RPMI7951 (cell line): Measurements from ENCODE around the gene TSC2. TPM values are rescaled to one million over a fixed set of nuclear protein-coding genes. Genes with fewer than 3 reads are reported as not detected.
"Not testable (repeated sequence)": the region's sequence is repeated elsewhere in the genome, so short reads cannot be mapped to it uniquely, and the experiment has no call there.

Source experiments
- DNase-seq: peaks from one replicate; pipeline ENCODE4 v3.0.0-alpha.2; 2012; ENCODE audit warnings: low read depth
- total RNA-seq: library from RNA; depleted of rRNA; stranded (reverse); fragments of >200 nt; shearing (Covaris generic); gene quantifications from 2 replicates; pipeline ENCODE4 v1.2.3, GENCODE V29; 2014

The TSC2 gene
- total RNA-seq, 1 experiment from 2014 or later = 19.0 TPM

DNA sequence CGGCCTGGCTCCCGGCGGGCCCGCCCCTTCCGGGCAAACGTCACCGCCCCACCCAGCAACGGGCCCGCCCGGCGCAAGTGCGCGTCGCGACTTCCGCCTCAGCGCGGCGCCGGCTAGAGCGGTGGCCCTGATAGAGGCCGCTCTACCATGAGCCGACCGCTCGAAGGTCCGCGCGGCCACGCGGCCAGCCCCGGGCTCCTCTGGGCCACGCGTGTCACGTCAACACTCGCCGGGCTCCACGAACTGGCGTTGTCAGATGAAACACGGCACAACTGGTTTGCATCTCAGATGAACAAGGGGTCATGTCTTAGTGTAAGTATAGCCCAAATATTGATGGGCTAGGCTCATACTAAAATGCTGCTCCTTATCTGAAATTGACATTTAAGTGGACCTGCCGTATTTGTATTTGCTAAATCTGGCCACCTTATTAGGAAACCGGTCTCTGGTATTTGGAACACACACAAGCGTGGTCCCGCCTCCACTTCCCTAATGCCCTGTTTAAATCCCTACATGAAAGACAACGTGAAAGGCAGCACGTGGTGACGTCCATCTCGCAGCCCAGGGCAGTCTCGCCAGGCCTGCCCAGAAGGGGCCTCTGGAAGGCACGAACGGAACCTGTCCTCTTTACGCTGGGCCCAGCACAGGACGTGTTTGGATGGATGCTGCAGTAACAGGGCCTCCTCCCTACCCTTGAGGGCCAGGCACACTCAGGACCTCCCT, 37.8 kb upstream of the TSC2 start, which contains the start of gene ZNF598:
Gene ZNF598, minus strand, starts transcription at position 31 of the 720 bp plus-strand sequence.
- peak; percentile 89 for DNase-seq

DNA sequence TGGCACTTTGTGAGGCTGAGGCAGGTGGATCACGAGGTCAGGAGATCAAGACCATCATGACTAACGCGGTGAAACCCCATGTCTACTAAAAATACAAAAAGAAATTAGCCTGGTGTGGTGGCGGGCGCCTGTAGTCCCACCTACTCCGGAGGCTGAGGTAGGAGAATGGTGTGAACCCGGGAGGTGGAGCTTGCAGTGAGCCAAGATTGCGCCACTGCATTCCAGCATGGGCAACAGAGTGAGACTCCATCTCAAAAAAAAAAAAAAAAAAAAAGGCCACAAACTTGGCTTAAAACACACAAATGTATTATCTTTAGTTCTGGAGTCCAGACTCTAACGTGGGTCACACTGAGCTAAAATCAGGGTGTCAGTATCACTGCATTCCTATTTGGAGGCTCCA, 36.1 kb upstream of the TSC2 start:
- not testable (repeated sequence) for DNase-seq

DNA sequence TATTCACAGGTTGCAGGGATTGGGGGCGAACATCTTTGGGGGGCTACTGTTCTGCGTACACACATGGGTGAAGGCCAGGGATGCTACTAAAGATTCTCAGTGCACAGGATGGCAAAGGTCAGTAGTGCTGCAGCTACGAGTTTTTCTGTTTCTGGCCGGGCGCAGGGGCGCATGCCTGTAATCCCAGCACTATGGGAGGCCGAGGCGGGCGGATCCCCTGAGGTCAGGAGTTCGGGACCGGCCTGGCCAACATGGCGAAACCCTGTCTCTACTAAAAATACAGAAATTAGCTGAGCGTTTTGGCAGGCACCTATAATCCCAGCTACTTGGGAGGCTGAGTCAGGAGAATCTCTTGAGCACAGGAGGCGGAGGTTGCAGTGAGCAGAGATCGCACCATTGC, 34.3 kb upstream of the TSC2 start:
- no peak for DNase-seq

DNA sequence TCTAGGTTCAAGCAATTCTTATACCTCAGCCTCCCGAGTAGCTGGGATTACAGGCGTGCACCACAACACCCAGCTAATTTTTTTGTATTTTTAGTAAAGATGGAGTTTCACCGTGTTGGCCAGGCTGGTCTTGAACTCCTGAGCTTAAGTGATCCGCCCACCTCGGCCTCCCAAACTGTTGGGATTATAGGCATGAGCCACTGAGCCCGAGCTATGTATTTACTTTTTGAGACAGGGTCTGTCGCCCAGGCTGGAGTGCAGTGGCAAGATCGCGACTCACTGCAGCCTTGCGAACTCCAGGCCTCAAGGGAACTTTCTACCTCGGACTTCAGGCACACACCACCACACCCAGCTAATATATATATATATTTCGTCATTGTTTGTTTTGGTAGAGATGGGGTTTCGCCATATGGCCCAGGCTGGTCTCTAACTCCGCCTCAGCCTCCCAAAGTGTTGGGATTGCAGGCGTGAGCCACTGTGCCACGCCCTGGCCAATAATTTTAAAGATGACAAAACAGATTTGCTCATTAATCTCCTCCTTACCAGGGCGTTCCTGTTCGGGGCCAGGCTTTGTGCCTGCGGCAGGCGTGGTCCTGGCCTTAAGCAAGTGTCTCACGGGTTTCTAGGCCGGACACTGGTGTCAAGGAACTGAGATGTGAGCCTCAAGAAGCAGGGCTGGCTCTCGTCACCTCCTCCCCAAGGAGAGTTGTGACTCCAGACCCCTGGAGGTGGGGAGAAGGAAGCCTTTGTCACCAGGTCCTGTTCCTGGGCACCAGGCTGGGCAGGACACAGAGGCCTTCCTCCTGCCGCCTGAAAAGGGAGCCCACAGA, 32.5 kb upstream of the TSC2 start:
- no peak for DNase-seq

DNA sequence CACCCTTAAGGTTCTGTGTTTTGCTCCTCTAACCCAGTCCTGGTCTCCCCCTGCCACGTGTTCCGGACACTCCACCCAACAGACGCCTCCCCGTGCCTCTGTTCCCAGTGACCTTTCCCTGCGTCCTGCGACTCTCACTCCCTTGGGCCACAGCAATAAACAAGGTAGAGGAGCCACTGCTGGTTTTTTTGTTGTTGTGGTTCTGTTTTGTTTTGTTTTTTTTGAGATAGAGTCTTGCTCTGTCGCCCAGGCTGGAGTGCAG, 31.9 kb upstream of the TSC2 start:
- DNase-seq = no peak

DNA sequence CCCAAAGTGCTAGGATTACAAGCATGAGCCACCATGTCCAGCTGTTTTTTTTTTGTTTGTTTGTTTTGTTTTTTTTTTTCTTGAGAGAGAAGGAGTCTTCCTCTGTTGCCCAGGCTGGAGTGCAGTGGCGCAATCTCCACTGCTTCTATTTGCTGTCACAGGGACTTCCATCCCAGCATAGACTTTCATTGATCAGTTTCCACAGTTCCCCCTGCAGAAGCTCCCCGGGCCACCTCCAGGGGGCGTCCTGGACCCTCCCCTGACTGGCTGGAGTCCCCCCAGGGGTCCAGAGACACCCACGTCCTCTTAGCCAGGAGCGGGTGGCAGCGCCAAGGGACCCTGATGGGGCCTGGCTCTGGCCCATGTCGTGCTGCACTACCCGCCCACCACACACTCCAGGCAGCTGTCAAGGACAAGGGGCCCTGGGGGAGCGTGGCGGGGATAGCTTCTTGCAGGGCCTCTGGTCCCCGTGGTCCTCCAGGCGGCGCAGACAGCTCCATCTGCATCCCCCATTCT, 31.3 kb upstream of the TSC2 start:
- no peak for DNase-seq

DNA sequence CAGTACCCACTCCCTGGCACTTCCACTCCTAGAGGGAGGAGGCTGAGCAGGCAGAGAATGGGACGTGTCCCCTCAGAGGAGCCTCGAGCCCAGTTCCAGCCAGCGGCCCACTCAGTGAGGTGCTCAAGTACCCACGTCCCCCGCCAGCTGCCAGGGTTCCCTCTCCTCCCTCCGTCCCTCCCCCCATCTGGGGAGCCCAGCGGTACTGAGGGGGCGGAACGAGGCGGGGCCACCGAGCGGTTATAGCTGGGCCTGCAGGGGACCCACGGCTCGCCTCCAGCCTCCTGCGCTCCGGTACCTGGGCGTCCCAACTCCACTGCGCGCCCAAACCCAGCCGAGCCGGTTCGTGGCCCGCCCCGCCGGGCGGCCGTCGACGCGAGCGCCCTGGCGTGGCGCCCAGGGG, 28.3 kb upstream of the TSC2 start, which contains the start of gene NPW:
Gene NPW, plus strand, starts transcription at position 268 of the 403 bp plus-strand sequence.
- no peak for DNase-seq

DNA sequence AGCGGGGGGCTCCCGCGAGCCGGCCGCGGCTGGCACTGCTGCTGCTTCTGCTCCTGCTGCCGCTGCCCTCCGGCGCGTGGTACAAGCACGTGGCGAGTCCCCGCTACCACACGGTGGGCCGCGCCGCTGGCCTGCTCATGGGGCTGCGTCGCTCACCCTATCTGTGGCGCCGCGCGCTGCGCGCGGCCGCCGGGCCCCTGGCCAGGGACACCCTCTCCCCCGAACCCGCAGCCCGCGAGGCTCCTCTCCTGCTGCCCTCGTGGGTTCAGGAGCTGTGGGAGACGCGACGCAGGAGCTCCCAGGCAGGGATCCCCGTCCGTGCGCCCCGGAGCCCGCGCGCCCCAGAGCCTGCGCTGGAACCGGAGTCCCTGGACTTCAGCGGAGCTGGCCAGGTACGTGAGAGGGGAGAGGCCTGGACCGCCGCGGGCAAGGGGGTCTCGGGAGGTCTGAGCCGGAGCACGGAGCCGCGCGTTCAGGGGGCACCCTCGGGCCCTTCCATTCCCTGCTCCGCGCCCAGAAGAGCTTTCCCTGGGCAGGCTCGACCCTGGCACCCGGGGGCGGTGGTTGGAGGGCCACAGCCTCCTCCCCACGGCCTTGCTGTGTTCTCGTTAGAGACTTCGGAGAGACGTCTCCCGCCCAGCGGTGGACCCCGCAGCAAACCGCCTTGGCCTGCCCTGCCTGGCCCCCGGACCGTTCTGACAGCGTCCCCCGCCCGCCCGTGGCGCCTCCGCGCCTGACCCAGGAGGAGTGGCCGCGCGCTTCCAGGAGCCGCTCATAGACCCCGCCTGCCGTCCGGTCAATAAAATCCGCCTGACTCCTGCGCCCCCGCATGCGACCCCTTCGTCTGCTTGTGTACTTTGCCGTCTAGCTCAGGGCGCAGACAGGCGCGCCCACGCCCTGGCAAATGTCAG, 27.6 kb upstream of the TSC2 start:
- no peak for DNase-seq

DNA sequence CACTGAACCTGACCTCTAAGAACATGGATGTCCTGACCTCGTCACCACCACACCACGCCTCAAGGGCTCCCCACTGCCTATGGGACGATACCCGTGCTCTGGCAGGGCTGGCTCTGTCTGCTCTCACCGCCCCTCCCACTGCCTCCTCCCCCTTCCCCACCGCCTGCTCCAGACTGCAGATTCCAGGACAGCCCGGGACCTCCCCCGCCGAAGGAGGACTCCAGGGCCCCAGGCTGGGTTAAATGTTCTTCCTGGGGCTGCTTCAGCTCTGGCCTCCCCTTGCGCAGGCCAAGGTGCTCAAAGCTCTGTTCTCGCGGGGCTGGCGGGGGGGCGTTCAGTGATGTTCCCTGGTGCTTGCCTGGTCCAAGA, 25.1 kb upstream of the TSC2 start:
- DNase-seq = peak; percentile 73

DNA sequence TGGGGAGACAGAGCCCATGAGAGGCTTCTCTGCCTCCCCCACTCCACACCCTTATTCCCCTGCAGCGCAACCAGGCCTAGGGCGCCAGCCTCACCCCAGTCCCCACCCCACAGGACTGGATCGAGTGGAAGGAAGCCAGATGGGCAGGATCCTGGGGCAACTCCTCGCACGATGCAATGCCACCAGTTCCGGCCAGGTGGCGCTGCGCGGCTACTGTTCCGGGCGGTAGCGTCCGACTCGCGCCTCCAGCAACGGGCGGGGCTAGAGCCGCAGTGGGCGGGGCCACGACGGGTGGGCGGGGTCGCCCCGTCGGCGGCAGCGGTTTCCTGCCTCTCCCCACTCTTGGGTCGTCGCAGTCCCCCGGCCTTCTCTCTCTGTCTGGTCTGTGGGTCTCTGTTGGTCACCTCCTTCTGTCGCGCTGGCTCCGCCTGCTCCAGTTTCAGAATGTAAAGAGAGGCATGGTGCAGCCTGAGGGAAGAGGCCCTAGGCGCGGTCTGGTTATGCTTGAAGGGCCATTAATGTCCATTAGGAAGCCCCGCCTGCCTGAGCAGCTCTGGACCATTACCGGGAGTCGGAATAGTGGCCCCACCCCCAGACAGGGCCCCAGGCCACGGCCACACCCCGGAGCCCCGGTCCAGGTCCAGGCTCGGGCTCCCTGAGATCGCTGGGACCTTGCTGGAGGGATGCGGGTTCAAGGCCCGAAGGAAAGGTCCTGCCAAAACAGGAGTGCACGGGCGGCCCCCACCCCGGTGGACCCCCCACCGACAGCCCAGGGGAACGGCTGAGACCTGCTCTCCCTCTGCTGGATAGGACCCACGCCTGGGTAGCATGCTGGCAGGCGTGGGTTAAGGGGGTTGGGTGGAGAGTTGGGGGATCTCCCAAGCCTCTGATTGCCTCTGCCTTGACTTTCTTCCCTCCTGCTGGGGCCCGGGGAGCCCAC, 24.4 kb upstream of the TSC2 start:
- DNase-seq = peak; percentile 73

DNA sequence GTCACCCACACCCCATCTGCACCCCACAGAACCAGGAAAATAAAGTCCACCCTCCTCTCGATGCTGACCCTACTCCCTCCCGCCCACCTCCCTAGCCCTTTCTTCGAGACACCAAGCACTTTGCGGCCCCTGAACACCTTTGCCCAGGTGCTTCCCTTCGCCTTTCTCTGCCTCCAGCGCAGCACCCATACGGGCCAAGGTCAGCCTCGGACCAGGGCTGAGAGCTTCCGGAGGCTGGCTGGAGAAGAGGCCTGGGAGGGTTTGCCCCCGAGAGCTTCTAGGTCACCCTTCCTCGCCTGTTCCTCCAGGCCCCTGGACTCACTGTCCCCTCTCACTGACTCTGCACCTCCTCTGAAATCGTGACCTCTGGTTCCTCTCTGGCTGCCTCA, 23.8 kb upstream of the TSC2 start:
- no peak for DNase-seq

DNA sequence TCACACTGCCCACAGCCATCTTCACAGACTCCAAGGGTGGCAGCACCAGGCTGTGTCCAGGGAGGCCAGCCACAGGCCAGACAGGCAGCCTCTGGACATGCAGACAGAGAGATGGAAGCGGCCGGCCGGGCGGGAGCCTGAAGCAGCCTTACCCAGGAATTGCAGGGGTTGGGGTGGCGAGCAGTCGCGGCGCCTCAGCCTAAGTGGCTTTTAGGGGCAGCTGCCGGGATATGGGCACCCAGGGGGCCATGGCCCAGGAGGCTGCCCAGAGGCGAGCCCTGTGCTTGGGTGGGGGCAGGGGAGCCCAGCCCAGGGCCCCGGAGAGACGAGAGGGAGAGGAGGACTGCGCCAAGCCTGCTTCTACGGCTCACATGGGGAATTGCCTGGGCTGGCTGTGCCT, 22.5 kb upstream of the TSC2 start:
- DNase-seq = no peak

DNA sequence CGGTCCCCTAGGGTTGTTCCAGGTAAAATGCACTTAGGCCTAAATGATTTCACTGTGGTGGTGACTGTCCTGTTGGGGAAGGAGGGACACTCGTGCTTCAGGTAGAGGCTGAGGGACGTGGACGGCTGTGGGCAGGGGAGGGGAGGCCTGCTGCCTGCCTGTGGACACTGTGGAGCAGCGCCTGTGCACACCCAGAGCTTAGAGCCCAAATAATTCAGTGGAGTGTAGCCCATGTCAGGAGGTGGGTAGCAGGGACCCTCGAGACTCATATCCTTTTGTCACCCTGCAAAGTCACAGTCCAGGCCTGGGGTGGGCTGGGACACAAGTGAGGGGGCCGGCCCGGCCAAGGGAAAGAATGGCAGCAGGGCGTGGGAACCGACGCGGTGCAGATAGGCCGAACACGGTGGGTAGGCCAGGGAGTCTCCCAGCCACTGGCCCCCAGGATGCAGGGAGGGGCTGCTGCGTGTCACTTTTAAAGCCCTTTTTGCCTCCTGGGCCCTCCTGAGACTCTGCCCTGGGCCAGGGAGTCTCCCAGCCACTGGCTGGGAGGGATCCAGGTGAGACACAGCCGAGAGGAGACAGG, 21.8 kb upstream of the TSC2 start:
- no peak for DNase-seq

DNA sequence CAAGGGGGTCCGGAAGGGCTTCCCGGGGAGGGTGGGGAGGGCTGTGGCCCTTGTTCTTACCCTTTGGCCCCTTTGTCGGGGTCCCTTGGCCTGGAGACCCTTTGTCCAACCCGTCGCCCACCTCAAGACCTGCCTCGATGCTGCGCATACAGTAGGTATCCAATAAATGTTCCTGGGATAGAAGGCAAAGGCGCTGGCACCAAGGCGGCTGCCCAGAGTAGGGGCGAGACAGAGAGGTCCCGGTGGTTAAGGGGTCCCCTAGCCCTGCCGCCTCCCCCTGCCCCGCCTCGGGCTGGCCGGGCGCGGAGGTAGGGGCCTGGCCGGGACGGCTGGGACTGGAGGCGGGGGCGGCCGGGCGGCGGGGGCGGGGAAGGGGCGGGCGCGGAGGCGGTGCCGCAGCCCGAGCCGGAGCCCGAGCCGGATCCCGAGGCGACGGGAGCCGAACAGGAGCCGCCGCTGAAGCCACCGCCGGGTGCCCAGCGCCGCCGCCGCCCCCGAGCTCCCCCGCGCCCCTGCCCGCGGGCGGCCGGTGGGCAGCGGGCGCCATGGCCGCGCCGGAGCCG, 21.2 kb upstream of the TSC2 start, which contains the start of gene NHERF2:
Gene NHERF2, plus strand, starts transcription at position 442 of the 563 bp plus-strand sequence. Its CDS starts 104 bp downstream, at position 546.
- no peak for DNase-seq

DNA sequence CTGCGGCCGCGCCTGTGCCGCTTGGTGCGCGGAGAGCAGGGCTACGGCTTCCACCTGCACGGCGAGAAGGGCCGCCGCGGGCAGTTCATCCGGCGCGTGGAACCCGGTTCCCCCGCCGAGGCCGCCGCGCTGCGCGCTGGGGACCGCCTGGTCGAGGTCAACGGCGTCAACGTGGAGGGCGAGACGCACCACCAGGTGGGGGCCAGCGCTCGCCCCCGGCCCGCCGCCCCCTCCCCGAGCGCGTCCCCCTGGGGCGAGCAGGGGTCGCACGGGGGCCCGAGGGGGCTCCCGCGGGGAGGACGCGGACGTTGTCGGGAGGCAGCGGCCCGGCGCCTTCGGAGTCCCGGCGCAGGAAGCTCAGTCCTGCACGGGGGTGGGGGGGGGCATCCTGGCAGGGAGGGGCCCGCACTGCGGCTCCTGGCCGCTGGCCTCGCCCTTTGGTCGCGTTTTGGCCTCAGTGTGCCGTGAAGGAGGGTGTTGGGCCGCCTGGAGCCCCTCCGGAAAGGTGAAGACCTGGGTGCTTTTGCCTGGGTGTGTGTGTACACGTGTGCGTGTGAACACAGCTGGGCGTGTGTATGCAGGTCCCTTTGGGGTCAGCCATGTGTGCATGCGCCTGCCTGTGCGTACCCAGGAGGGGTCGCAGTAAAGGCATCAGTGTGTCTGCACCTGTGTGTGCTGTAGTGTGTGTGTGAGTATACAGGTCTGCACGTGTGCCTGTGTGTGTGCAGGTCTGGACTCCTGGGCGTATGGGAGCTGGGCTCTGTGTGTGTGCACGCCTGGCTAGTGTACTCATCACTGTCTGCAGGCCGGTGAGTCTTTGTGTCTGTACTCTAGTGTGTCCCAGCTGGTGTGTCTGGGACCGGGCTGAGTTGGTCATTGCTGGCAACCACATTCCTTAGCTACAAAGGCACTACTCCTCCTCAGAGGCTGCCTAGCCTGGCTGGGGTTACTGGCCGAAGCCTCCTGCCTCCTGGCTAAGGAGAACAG, 20.5 kb upstream of the TSC2 start:
- DNase-seq = peak; percentile 46

DNA sequence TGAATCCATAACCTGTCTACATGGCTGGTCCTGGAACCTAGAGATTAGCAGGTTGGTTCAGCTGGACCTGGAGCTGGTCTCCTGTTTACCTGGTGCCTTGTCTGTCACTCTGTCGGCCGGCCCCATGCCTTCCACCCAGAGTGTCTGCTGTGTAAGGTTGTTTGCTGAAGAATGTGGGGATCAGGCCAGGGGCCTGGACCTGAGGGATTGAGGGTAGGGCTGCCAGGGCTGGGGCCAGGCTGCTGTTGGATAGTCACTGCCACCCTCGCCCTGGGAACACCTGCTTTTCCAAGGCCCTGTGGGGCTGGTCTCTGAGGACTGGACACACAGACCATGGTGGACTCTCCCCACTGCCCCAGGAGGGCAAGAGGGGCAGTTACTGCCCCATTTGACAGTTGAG, 19.6 kb upstream of the TSC2 start:
- DNase-seq = no peak

DNA sequence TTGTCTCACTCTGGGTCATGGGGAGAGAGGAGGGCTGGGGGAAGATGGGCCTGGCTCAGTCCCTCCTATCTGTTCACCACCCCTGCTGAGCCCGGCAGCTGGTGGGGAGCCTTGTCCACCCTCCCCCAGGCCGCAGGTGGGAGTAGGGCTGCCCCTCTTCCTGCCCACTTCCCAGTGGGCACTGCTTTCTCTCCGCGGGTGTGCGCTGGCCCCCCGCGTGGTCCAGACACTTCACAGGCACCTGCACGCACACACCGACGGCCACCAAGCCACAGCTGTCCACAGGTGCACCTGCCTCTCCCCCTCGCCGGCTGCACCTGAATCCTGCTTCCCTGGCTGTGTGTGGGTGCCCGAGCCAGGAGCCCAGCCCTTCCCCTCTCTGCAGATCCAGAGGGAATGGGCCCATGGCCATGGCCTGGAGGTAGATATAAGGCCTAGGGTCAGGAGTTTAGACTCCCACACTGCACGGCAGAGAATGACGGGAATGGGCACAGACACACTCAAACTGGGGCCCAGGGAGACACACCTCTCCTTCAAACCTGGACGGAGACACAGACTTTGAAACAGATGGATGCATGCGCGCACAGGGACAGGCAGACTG, 19.1 kb upstream of the TSC2 start:
- DNase-seq = no peak

DNA sequence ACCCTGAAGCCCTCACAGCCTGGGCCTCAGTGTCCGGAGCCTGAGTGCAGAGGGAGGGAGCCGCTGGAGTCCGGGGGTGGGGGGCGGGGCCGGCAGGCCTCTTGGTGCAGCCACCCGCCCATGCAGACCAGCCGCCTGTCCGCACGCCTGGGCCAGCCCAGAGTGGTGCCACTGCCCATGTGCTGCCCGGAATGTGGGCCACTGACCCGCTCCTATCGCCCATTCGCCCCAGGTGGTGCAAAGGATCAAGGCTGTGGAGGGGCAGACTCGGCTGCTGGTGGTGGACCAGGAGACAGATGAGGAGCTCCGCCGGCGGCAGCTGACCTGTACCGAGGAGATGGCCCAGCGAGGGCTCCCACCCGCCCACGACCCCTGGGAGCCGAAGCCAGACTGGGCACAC, 18.4 kb upstream of the TSC2 start:
- no peak for DNase-seq

DNA sequence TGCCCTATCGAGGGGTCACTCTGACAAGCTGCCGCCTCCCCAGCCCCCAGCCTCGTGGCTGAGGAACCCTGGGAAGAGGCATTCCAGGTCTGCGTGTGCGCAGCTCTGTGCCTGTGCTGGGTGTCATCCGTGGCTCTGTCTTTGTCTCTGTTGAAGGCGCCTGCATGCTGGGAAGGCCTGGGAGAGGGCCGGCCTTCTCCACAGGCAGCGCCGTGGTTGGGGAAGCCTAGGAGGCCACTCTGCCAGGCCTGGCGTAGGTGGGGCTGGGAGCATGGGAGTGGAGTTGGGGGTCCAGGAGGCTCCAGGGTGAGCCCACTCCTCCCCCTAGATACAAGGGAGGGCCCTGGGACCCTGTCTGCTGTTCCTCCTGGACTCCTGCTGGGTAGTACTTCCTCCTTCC, 17.7 kb upstream of the TSC2 start:
- no peak for DNase-seq
